ENCODE measurements around the gene IPCEF1. TPM values are rescaled to one million over a fixed set of nuclear protein-coding genes. Genes with fewer than 3 reads are reported as not detected.

Gene IPCEF1
- total RNA-seq, 1 donor from 2014 or later = 2.0 TPM

- Histone ChIP-seq H3K4me3 (no peak overlapping the region), H3K27ac (no peak overlapping the region), H3K27me3 (no peaks in the 10 kb centered on the region), H3K4me1 (no peaks in the 10 kb centered on the region), H3K9me3 (no peaks in the 10 kb centered on the region), H3K36me3 (no peaks in the 10 kb centered on the region)
- no peak for DNase-seq (ENCODE audit: extremely low spot score in 2 of 2)
- intact Hi-C loops (cut with DNase I) = no loop called here
- TF ChIP-seq CTCF (IDR thresholded peaks at IDR 0.05) (no peak), POLR2AphosphoS5 (IDR thresholded peaks at IDR 0.05; ENCODE audit: insufficient read depth in 1 of 2, low read depth in 1 of 2) (no peak), POLR2A (IDR thresholded peaks at IDR 0.05) (no peak)
Measured at GRCh38 chr6:154170106-154170505, 186.5 kb downstream of the IPCEF1 start.

- Histone ChIP-seq H3K36me3 (no peaks in the 10 kb centered on the region), H3K27me3 (no peaks in the 10 kb centered on the region), H3K4me3 (no peak overlapping the region), H3K27ac (no peak overlapping the region), H3K9me3 (no peaks in the 10 kb centered on the region), H3K4me1 (peaks cover 2% of the 10 kb centered on the region)
- DNase-seq (ENCODE audit: extremely low spot score in 2 of 2) = no peak
- no peak for TF ChIP-seq POLR2AphosphoS5 (IDR thresholded peaks at IDR 0.05; ENCODE audit: insufficient read depth in 1 of 2, low read depth in 1 of 2)
- TF ChIP-seq CTCF (IDR thresholded peaks at IDR 0.05) = no peak
- TF ChIP-seq POLR2A (IDR thresholded peaks at IDR 0.05) = no peak
- intact Hi-C loops (cut with DNase I) = no loop called here
Measured at GRCh38 chr6:154169193-154169847, 187.3 kb downstream of the IPCEF1 start.

- intact Hi-C loops (cut with DNase I) = no loop called here
- no peaks in the 10 kb centered on the region for H3K9me3 ChIP-seq
- peaks cover 6% of the 10 kb centered on the region for H3K4me1 ChIP-seq
- no peak overlapping the region for H3K4me3 ChIP-seq
- H3K27me3 ChIP-seq = no peaks in the 10 kb centered on the region
- no peaks in the 10 kb centered on the region for H3K36me3 ChIP-seq
- TF ChIP-seq POLR2AphosphoS5 (IDR thresholded peaks at IDR 0.05; ENCODE audit: insufficient read depth in 1 of 2, low read depth in 1 of 2) (no peak), CTCF (IDR thresholded peaks at IDR 0.05) (no peak), POLR2A (IDR thresholded peaks at IDR 0.05) (no peak)
- H3K27ac ChIP-seq = no peak overlapping the region
- no peak for DNase-seq (ENCODE audit: extremely low spot score in 2 of 2)
Measured at GRCh38 chr6:154167126-154167525, 189.5 kb downstream of the IPCEF1 start.

- no peaks in the 10 kb centered on the region for H3K9me3 ChIP-seq
- intact Hi-C loops (cut with DNase I) = no loop called here
- H3K27me3 ChIP-seq = no peaks in the 10 kb centered on the region
- H3K36me3 ChIP-seq = no peaks in the 10 kb centered on the region
- H3K4me1 ChIP-seq = peaks cover 6% of the 10 kb centered on the region
- no peak overlapping the region for H3K4me3 ChIP-seq
- DNase-seq (ENCODE audit: extremely low spot score in 2 of 2) = no peak
- no peak overlapping the region for H3K27ac ChIP-seq
- no peak for TF ChIP-seq CTCF (IDR thresholded peaks at IDR 0.05)
- TF ChIP-seq POLR2A (IDR thresholded peaks at IDR 0.05) = no peak
- no peak for TF ChIP-seq POLR2AphosphoS5 (IDR thresholded peaks at IDR 0.05; ENCODE audit: insufficient read depth in 1 of 2, low read depth in 1 of 2)
Measured at GRCh38 chr6:154166140-154166539, 190.5 kb downstream of the IPCEF1 start.

- H3K4me3 ChIP-seq = no peak overlapping the region
- no peak for DNase-seq (ENCODE audit: extremely low spot score in 2 of 2)
- H3K27ac ChIP-seq = no peak overlapping the region
- no peaks in the 10 kb centered on the region for H3K27me3 ChIP-seq
- peaks cover 6% of the 10 kb centered on the region for H3K4me1 ChIP-seq
- no peaks in the 10 kb centered on the region for H3K36me3 ChIP-seq
- intact Hi-C loops (cut with DNase I) = no loop called here
- TF ChIP-seq POLR2AphosphoS5 (IDR thresholded peaks at IDR 0.05; ENCODE audit: insufficient read depth in 1 of 2, low read depth in 1 of 2) = no peak
- no peak for TF ChIP-seq POLR2A (IDR thresholded peaks at IDR 0.05)
- TF ChIP-seq CTCF (IDR thresholded peaks at IDR 0.05) = no peak
- no peaks in the 10 kb centered on the region for H3K9me3 ChIP-seq
Measured at GRCh38 chr6:154165478-154165877, 191.1 kb downstream of the IPCEF1 start.
